HG02970 (cell line): ENCODE data around the gene CPTP.

Experiments used
- ATAC-seq: cut with Tn5 transposase; IDR thresholded peaks from one replicate; pipeline ENCODE4 v1.9.1; 2021; ENCODE audit warnings: mild to moderate bottlenecking, moderate library complexity, moderate number of reproducible peaks; ENCODE audit not compliant: unreplicated experiment, low FRiP score

The CPTP gene

DNA sequence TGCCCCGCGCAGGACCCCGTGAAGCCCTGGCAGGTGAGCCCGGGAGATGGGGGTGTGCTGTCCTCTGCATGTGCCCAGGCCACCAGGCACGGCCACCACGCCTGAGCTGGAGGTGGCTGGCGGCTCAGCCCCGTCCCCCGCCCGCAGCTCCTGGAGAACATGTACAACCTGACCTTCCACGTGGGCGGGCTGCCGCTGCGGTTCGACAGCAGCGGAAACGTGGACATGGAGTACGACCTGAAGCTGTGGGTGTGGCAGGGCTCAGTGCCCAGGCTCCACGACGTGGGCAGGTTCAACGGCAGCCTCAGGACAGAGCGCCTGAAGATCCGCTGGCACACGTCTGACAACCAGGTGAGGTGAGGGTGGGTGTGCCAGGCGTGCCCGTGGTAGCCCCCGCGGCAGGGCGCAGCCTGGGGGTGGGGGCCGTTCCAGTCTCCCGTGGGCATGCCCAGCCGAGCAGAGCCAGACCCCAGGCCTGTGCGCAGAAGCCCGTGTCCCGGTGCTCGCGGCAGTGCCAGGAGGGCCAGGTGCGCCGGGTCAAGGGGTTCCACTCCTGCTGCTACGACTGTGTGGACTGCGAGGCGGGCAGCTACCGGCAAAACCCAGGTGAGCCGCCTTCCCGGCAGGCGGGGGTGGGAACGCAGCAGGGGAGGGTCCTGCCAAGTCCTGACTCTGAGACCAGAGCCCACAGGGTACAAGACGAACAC, 8.3 kb downstream of the CPTP start:
- no peak for ATAC-seq

DNA sequence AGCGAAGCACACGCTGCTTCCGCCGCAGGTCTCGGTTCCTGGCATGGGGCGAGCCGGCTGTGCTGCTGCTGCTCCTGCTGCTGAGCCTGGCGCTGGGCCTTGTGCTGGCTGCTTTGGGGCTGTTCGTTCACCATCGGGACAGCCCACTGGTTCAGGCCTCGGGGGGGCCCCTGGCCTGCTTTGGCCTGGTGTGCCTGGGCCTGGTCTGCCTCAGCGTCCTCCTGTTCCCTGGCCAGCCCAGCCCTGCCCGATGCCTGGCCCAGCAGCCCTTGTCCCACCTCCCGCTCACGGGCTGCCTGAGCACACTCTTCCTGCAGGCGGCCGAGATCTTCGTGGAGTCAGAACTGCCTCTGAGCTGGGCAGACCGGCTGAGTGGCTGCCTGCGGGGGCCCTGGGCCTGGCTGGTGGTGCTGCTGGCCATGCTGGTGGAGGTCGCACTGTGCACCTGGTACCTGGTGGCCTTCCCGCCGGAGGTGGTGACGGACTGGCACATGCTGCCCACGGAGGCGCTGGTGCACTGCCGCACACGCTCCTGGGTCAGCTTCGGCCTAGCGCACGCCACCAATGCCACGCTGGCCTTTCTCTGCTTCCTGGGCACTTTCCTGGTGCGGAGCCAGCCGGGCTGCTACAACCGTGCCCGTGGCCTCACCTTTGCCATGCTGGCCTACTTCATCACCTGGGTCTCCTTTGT, 9.1 kb downstream of the CPTP start:
- no peak for ATAC-seq

DNA sequence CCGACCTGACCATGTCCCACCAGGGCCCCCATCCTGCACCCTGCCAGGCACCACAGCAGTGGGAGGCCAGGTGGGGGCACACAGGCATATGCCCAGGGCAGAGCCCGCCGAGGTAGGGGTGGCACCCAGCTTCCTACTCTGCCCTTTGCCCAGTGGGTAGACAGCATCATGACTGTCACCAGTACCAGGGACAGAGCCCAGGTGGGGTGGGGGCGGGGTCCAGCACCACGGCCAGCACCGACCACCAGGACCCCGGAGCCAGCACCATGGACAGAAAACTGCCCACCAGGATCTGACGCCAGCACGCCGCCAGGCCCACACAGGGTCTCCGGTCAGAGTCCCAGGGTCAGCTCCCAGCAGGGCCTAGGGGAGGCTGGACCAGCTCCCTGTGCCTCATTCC, 10.2 kb downstream of the CPTP start:
- ATAC-seq = no peak

DNA sequence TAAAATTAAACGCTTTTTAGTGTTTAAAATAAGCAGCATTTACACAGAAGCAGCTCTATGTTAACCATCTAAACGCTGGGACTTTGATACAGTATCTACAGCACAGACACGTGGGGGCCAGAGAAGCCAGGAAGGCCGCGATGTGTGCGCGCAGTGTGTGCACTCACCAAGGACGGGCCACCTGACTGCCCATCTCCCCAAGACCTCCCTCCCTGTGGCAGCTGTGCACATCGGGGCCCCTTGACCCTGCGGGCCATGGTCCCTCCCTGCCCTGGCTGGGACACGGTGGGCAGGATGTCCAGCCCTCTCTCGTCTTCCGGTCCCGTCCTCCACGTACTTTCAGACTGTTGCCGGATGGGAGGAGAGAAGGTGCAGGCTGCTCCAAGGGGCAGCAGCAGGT, 10.7 kb downstream of the CPTP start:
- no peak for ATAC-seq

DNA sequence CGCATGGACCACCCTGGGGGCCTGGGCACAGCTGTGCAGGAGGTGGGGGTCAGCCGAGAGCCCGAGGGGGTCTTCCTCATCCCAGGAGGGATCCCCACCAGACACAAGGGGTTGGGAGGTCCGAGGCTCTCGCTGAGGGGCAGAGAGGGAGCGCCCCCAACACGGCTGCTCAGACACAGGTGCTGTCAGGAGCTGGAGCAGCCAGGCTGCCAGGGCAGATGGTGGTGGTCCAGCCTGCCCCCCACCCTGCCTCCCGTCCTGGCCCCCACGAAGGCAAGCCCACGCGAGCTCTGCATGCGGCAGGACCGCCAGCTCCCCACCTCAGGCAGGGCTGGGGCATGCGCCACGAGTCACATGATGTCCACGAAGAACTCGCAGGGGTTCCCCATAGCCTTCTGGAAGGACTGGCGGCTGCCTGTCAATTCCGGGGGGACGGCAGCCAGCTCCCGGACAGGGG, 11.2 kb downstream of the CPTP start:
- no peak for ATAC-seq

DNA sequence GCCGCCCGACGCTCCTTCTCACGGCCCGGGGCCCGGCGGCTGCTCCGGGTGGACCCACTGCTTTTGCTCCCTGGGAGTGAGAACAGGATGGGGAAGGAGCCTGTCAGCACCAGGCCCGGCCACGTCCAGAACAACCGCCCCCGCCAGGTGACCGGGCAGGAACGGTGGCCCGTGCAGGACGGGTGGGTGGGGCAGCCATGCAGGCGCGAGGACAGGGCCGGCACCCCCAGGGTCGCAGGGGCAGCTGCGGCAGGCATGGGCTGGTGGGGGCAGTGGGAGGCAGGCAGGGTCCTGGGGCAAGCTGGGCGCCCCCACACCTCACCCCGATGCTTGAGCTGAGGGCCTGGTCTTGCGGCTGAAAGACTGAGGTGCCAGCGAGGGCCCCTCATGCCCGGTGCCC, 11.8 kb downstream of the CPTP start:
- ATAC-seq = no peak

DNA sequence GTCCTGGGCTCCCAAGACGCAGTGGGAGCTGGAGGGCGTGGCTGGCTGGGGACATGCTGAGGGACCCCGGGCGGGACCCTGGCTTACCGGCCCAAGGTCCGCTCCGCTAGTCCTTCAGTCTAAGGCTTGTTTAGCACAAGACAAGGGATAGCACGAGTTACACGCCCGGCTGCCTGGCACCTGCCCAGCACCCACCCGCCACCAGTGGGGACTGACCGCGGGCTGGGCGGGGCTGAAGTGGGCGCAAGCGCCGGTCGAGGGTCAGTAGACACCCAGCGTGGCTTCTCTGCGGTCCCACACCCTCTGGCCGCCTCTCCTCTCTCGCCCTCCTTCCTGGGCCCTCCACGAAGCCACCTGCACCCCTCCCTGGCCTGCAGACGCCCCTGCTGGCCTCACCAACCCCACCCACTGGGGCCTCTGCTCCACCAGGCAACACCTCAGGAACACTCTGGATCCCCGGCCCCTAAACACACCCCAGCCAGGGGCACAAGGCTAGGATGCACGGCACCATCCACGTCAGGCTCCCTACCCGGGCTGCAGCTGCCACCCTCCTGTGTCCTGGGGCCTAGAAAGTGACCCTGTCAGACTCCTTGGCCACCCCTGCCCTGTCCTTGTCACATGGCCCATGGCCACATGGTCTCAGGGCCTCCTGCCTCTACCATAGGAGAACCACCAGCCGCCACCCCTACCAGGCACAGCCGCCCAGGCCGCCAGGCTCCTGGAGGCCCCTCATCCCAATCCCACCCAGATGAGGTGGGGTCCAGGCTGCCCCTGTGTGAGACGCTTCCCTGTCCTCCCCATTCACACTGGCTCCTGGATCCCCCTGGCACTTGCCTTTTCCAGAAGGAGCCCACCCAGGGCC, 12.6 kb downstream of the CPTP start:
- no peak for ATAC-seq

DNA sequence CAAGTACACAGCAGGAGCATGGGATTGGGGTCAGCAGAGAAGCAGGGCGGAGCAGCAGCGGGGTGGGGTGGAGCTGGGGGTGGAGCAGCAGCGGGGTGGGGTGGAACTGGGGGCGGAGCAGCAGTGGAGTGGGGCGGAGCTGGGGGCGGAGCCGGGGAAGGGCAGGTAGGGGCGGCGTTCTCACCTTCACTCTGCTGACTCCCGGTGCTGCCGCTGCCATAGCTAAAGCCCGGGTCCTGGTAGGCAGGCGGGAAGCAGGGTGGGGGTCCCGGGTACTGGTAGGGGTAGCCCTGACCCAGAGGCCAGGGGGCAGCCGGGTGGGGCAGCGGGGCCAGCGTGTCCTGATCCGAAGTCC, 13.2 kb downstream of the CPTP start:
- no peak for ATAC-seq

DNA sequence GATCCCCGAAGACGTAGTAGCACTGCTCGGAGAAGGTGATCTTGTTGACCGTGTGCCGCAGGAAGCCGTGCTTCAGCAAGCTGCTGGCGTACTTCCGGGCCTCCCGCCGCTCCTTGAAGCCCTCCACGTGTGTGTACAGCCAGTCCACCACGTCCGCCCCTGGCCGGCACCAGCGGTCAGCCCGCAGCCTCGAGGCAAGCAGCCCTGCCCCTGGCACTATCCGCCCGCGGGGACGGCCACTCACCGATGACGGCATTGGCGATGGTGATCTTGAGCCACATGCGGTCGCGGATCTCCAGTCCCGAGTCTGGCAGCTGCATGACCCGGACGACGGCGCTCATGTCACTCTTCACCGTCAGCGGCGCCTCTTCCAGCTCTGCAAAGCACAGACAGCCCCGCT, 13.7 kb downstream of the CPTP start:
- ATAC-seq = no peak

DNA sequence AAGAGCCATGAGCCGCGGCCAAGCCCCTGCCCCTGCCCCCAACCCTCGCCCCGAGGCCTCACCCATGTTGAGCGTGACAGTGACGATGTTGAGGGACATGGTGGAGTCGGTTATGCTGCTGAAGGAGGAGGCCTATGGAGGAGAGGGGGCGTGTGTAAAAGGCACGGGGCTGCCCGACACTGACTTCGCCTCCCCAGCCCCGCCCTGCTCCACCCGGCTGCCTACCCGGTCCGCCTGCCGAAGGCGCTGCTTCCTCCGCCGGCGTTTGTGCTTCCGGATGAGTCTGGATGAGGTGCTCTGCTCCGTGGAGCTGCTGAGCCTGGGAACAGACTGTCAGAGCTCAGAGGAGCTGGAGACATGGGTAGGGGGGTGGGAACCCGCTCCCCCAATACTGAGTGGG, 15.6 kb downstream of the CPTP start:
- no peak for ATAC-seq

DNA sequence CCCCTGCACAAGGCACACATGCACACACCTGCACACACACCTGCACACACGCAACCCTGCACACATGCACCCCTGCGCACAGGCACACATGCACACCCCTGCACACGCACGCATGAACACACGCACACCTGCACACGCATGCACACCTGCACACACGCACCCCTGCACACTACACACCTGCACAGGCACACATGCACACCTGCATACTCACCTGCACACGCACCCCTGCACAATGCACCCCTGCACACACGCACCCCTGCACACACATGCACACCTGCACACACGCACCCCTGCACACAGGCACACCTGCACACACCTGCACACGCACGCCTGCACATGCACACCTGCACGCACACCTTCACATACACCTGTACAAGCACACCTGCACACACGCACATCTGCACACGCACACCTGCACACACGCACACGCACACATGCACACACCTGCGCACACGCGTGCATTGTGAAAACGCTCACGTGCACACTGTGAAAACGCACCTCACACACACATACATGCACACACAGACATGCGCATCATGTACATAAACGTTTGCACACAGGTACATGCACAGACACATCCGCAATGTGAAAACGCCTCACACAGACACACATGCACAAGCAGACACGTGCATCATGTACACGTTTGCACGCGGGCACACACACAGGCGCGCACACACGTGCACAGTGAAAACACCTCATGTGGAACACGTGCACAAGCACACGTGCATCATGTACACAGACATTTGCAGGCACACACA, 16.4 kb downstream of the CPTP start:
- no peak for ATAC-seq

DNA sequence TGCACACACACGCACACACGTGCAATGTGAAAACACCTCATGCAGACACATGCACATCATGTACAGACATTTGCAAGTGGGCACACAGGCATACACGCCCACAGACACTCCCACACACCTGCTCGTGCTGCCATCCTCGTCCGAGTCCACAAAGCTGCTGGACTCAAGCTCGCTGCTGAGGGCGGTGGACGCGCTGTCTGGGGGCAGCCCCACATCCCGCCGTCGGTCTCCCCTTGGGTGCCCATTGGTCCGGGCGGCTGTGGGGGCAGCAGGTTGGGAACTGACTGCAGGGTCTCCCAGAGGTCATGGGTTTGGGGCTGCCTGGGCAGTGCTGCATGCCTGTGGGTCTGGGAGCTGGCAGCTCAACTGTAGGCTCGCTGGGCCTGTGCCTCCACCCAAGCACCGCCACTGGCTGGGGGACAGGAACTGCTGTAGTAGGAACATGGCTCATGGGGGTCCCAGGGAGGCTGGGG, 17.0 kb downstream of the CPTP start:
- ATAC-seq = no peak

DNA sequence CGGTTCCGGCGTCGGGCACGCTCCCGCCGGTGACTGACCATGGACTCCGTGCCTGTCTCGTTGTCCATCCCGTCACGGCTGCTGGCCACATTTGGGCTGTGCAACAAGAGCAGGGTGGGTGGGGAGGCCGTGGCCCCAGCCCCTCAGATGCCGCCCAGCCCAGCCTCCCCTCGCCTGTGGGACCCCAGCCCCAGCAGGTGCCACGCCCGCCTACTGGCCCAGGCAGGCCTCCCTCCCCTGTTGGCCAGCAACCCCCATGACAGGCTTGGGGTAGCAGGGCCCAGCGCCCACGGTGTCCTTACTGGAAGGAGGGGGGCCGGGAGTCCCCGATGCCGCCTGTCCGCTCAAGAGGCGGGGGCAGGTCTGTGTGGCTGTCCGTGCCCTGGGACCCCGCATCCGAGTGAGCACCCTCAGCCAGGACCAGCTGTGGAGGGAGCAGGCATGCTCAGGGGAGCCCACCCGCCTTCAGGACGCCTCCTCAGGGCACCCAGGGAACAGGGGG, 17.5 kb downstream of the CPTP start:
- ATAC-seq = no peak

DNA sequence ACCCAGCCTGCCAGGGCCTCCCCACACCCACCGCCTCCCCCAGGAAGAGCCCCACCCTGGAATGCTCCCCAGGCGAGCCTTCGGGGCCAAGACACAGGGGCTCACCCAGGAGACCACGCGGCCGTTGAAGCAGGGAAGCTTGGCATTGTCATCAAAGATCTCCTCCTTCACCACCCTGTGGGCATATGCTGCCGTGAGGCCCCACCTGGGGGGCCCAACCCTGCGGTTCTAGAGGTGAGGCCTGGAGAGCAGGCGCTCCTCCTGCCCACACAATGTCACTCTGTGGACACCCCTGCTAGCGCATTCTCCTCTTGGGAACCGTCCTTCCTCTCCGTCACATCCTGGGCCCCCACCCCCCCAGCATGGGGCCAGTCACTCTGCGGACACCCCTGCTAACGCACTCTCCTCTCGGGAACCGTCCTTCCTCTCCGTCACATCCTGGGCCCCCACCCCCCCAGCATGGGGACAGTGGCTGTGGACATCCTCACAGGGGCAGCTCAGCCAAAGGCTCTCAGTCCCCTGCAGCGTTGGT, 18.0 kb downstream of the CPTP start:
- no peak for ATAC-seq

DNA sequence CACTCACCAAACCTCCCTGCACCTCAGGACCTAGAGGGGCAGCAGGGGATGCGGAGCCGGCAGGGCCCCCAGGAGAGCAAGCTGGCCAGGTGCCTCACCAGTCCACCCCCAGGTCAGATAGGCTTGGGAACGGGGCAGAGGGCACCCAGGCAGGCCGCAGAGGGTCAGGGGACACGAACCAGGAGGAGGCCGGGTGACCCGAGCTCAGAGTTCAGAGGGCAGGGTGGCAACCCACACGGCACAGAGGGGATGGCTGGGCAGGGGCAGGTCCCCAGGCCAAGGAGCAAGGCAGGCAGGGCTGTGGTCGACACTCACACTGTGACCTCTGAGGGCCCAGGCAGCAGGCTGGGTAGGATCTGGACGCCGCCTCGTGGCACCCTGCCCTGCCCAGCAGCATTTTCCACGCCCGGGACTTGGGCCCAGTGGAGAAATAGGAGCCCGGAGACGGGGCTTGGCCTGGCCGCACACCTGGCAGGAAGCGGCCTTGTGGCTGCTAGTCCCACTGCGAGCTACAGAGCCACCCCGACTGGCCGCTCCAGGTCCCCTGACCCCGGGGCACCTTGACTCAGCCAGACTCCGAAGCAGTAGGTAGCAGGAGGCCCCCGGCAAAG, 19.3 kb downstream of the CPTP start:
- no peak for ATAC-seq

DNA sequence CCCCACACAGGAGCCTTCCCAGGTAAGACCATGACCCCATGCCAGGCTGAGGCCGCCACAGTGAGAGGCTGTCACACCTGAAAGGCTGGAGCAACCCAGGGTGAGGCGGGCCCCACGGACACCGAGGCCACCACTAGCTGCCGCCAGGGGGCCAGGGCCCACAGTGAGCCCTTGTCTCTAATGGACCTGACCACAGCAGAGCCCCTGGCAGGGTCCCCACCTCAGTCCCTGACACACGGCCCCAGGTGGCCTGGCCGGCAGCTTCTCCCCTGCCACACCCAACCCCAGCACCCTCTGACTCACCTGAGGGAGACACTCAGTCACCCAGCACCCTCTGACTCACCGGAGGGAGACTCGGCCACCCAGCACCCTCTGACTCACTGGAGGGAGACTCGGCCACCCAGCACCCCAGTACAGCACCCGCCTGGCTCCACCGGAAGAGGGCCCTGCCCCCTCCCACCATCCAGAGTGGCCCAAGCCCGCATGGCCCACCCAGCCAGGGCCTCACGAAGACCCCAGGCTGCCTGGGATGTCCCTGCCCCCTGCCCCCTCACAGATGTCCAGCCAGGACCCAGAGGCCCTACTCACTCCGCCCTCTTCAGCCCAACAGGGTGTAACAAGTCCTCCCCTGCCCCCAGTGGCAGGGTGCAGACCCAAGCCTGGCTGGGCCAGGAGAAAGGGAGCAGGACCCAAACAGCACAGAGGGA, 20.2 kb downstream of the CPTP start:
- ATAC-seq = no peak

DNA sequence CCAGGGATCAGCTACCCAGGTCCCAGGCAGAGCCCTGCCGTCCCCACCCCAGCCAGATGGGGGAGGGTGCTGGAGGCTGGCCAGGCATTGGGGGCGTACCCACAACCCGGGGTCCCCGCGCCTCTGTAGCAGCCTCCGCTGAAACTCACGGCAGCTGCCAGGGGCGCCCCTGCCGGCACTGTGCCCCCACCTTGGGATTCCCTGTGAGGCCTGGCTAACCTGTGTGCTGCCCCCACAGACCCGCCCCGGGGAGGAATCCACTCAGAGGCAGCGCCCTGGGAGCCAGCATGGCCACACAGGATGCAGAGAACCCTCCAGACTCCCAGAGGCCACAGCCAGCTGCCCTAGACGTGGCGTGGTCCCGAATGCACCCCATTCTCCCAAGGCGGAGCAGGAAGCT, 20.8 kb downstream of the CPTP start:
- ATAC-seq = no peak

DNA sequence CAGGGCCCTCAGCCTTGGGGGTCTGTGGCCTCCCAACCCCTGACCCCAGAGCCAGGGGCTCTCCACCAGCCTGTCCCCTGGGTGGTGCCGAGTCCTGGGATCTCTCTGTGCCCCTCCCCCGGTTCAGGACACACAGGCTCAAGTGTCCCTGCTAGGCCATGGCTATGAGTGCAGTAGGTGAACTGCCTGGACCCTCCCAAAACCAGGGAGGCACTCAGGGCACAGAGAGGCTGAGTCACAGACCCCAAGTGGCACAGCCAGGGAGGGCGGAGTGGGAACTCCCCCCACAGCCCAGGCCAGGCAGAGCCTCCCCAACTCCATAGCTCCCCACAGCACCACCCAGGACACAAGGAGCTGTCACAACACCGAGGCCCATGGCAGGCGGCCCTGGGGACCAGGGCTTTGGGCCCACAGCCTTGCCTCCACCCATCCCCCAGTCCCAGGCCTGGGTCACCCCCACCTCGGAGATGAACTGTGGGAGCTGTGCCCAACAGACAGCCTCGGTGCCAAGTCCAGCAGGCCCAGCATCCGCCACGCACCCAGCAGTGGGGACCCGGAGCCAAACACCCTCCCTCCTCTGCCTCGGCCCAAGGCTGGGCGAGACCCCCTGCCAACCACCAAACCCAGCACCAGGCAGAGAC, 21.4 kb downstream of the CPTP start:
- no peak for ATAC-seq

DNA sequence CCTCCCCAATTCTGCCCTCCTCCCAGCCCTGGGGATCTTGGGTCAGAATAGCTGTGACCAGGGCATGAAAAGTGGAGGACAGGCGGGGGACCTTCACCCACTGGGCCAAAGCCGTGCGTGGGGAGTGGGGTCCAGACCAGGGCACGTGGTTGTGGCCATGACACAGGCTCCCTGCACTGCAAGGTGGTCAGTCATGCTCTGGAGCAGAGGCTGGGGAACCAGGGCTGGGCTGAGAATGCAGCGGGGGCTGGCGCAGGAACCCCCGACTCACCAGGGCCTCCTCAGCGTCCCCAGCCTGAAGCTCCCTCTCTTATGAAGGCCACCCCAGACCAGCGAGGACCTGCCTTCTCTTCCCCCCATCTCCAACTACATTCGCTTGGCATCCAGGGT, 21.9 kb downstream of the CPTP start:
- no peak for ATAC-seq
